A673 (cell line): ENCODE measurements around the gene UBTD1. TPM values are rescaled to one million over a fixed set of nuclear protein-coding genes. Genes with fewer than 3 reads are reported as not detected.

Source experiments
- BruUV-seq: library from RNA; stranded (reverse); fragments of 400-500 nt; replicated peaks from 2 replicates; lab custom pipeline; 2021; lab: Mats Ljungman, UMichigan
- CTCF ChIA-PET: fragments of 300-600 bp; sonication (Branson Sonifier 250); formaldehyde crosslinking; loops from one replicate; lab custom pipeline; 2022; ENCODE audit warnings: antibody characterized with exemption; lab: Charles Lee
- POLR2A ChIA-PET: fragments of 300-600 bp; sonication (Branson Sonifier 250); formaldehyde crosslinking; loops from one replicate; lab custom pipeline; 2022; ENCODE audit warnings: antibody characterized with exemption; ENCODE audit not compliant: low non-redundant PET; lab: Charles Lee
- DNase-seq: peaks from one replicate; pipeline ENCODE4 v3.0.0-alpha.2; 2015; ENCODE audit warnings: low spot score
- H3K27ac ChIP-seq: fragments of 200-600 bp; sonication (generic); 2 replicates; pipeline ENCODE4 v1.5.1; 2016; ENCODE audit warnings: mixed run types, low read depth, mild to moderate bottlenecking, mixed read lengths, antibody characterized with exemption, low read length; ENCODE audit not compliant: poor library complexity, severe bottlenecking
- H3K27me3 ChIP-seq: fragments of 200-600 bp; sonication (generic); replicated peaks from 2 replicates; pipeline ENCODE4 v1.6.1; 2017; ENCODE audit warnings: mixed run types, low read depth, mild to moderate bottlenecking, mixed read lengths, antibody characterized with exemption, low read length; ENCODE audit not compliant: insufficient read depth, poor library complexity
- H3K36me3 ChIP-seq: fragments of 200-600 bp; sonication (generic); 2 replicates; pipeline ENCODE4 v1.6.1; 2016; ENCODE audit warnings: mixed run types, mild to moderate bottlenecking, mixed read lengths, antibody characterized with exemption, low read length; ENCODE audit not compliant: insufficient read depth, poor library complexity, severe bottlenecking
- H3K4me1 ChIP-seq: fragments of 200-600 bp; sonication (generic); 2 replicates; pipeline ENCODE4 v1.6.1; 2017; ENCODE audit warnings: mixed run types, mild to moderate bottlenecking, mixed read lengths, antibody characterized with exemption, low read length; ENCODE audit not compliant: insufficient read depth, poor library complexity, severe bottlenecking
- H3K4me3 ChIP-seq: fragments of 200-600 bp; sonication (generic); 2 replicates; pipeline ENCODE4 v1.5.1; 2016; ENCODE audit warnings: low read depth, mixed run types, mild to moderate bottlenecking, mixed read lengths, low read length; ENCODE audit not compliant: poor library complexity, severe bottlenecking
- H3K9me3 ChIP-seq: fragments of 200-600 bp; sonication (generic); 2 replicates; pipeline ENCODE4 v1.6.1; 2016; ENCODE audit warnings: mixed run types, low read depth, mild to moderate bottlenecking, mixed read lengths, antibody characterized with exemption, low read length; ENCODE audit not compliant: poor library complexity, severe bottlenecking
- CTCF ChIP-seq: fragments of 300-800, 200-600 bp; sonication (generic); conservative IDR thresholded peaks from 2 replicates; pipeline ENCODE4 v1.5.1; 2017; ENCODE audit warnings: low read depth, mild to moderate bottlenecking, antibody characterized with exemption, low read length, moderate library complexity, mixed read lengths
- EZH2 ChIP-seq: fragments of 200-600 bp; sonication (generic); IDR thresholded peaks from 2 replicates; pipeline ENCODE4 v1.6.1; 2017; ENCODE audit warnings: borderline replicate concordance, low read depth, mild to moderate bottlenecking, mixed read lengths, antibody characterized with exemption, low read length; ENCODE audit not compliant: poor library complexity, severe bottlenecking
- intact Hi-C: fragments of 100-400 bp; cut with micrococcal nuclease; formaldehyde crosslinking; loops from one replicate; pipeline ENCODE4 v1.10.0; 2022; ENCODE audit not compliant: unreplicated experiment
- total RNA-seq: library from RNA; stranded (reverse); gene quantifications from 2 replicates; pipeline ENCODE4 v1.2.3, GENCODE V29; 2021

Gene UBTD1
- total RNA-seq, 1 experiment from 2014 or later: 3.1 TPM

- ChIA-PET CTCF (no interaction called here), POLR2A (no interaction called here)
- H3K27me3 ChIP-seq: peaks cover 27% of the 10 kb centered on the region
- TF ChIP-seq CTCF (no peak), EZH2 (no peak)
- intact Hi-C loops: no loop called here
- no peaks in the 10 kb centered on the region for H3K36me3 ChIP-seq
- H3K9me3 ChIP-seq: no peaks in the 10 kb centered on the region
- peaks cover 7% of the 10 kb centered on the region for H3K4me1 ChIP-seq
- no peak overlapping the region for H3K4me3 ChIP-seq
- H3K27ac ChIP-seq: no peak overlapping the region
- BruUV-seq: no TSS peak
- no peak for DNase-seq
Measured at GRCh38 chr10:97502916-97503315, 4.2 kb downstream of the UBTD1 start.

GRCh38 chr10:97503406-97503805 lies 4.7 kb downstream of the UBTD1 start:
- intact Hi-C loops: no loop called here
- BruUV-seq: no TSS peak
- DNase-seq: no peak
- Histone ChIP-seq H3K9me3 (no peaks in the 10 kb centered on the region), H3K27ac (no peak overlapping the region), H3K4me1 (peaks cover 7% of the 10 kb centered on the region), H3K36me3 (no peaks in the 10 kb centered on the region), H3K27me3 (peaks cover 27% of the 10 kb centered on the region), H3K4me3 (no peak overlapping the region)
- ChIA-PET CTCF (no interaction called here), POLR2A (no interaction called here)
- TF ChIP-seq CTCF (no peak), EZH2 (no peak)

- CTCF ChIA-PET: interaction anchor here (0.6 kb wide), 1 partner anchor 210 kb away, joined by 4 read pairs; no protein-coding TSS in a partner anchor
- DNase-seq: no peak
- Histone ChIP-seq H3K27ac (no peak overlapping the region), H3K9me3 (no peaks in the 10 kb centered on the region), H3K4me1 (peaks cover under 1% of the 10 kb centered on the region), H3K4me3 (no peak overlapping the region), H3K36me3 (no peaks in the 10 kb centered on the region), H3K27me3 (peaks cover 17% of the 10 kb centered on the region)
- no peak for TF ChIP-seq CTCF
- BruUV-seq: no TSS peak
- intact Hi-C loops: no loop called here
- POLR2A ChIA-PET: no interaction called here
Measured at GRCh38 chr10:97505152-97505551, 6.4 kb downstream of the UBTD1 start.
